Hepatocyte (in vitro differentiated cells): ENCODE data around the gene FMN1. TPM values are rescaled to one million over a fixed set of nuclear protein-coding genes. Genes with fewer than 3 reads are reported as not detected.

ENCODE experiments used
- DNase-seq: peaks from one replicate; pipeline ENCODE4 v3.0.0-alpha.2; 2016; ENCODE audit warnings: low spot score
- H2AFZ ChIP-seq: fragments of 200-600 bp; sonication (generic); 2 replicates; pipeline ENCODE4 v1.6.0; 2016; ENCODE audit warnings: antibody characterized with exemption, mild to moderate bottlenecking
- H3K27ac ChIP-seq: fragments of 200-600 bp; sonication (generic); 2 replicates; pipeline ENCODE4 v1.5.1; 2016; ENCODE audit warnings: mild to moderate bottlenecking
- H3K27me3 ChIP-seq: fragments of 200-600 bp; sonication (generic); 2 replicates; pipeline ENCODE4 v1.6.1; 2016
- H3K36me3 ChIP-seq: fragments of 200-600 bp; sonication (generic); replicated peaks from 2 replicates; pipeline ENCODE4 v1.5.1; 2016; ENCODE audit warnings: low read depth; ENCODE audit not compliant: insufficient read depth
- H3K4me1 ChIP-seq: fragments of 200-600 bp; sonication (generic); 2 replicates; pipeline ENCODE4 v1.5.1; 2016; ENCODE audit warnings: mild to moderate bottlenecking, moderate library complexity; ENCODE audit not compliant: insufficient read depth
- H3K4me2 ChIP-seq: fragments of 200-600 bp; sonication (generic); 2 replicates; pipeline ENCODE4 v1.6.0; 2016
- H3K4me3 ChIP-seq: fragments of 200-600 bp; sonication (generic); 2 replicates; pipeline ENCODE4 v1.5.1; 2016; ENCODE audit warnings: mild to moderate bottlenecking
- H3K79me2 ChIP-seq: fragments of 200-600 bp; sonication (generic); 2 replicates; pipeline ENCODE4 v1.6.0; 2017; ENCODE audit warnings: mild to moderate bottlenecking
- H3K9me2 ChIP-seq: fragments of 200-600 bp; sonication (generic); replicated peaks from 2 replicates; pipeline ENCODE4 v1.6.0; 2017; ENCODE audit warnings: mild to moderate bottlenecking; ENCODE audit not compliant: insufficient read depth
- H3K9me3 ChIP-seq: fragments of 200-600 bp; sonication (generic); 2 replicates; pipeline ENCODE4 v1.5.1; 2016; ENCODE audit warnings: low read depth, mild to moderate bottlenecking
- H4K20me1 ChIP-seq: fragments of 200-600 bp; sonication (generic); 2 replicates; pipeline ENCODE4 v1.6.0; 2016; ENCODE audit warnings: mild to moderate bottlenecking; ENCODE audit not compliant: insufficient read depth, poor library complexity, severe bottlenecking
- EZH2 ChIP-seq: fragments of 200-600 bp; sonication (generic); IDR thresholded peaks from 2 replicates; pipeline ENCODE4 v1.6.1; 2016; ENCODE audit warnings: antibody characterized with exemption, mild to moderate bottlenecking, borderline replicate concordance
- EZH2phosphoT487 ChIP-seq: fragments of 200-600 bp; sonication (generic); IDR thresholded peaks from one replicate; pipeline ENCODE4 v1.6.1; 2018; ENCODE audit warnings: antibody characterized with exemption, mild to moderate bottlenecking, low read depth, moderate library complexity; ENCODE audit not compliant: unreplicated experiment, severe bottlenecking
- WGBS: methylation state at CpG from one replicate; pipeline ENCODE4 v1.1.6; 2016; ENCODE audit warnings: low lambda C conversion rate; ENCODE audit errors: missing lambda C conversion rate; 5-methylcytosine and 5-hydroxymethylcytosine counted together
- polyA plus RNA-seq: library from polyadenylated mRNA; unstranded; fragments of >200 nt; fragmentation: Nextera tagmentation; extraction: Ambion mirVana; gene quantifications from 2 replicates; pipeline ENCODE4 v1.2.1, GENCODE V29; 2016
- total RNA-seq: library from RNA; depleted of rRNA; stranded (reverse); fragments of >200 nt; gene quantifications from 2 replicates; pipeline ENCODE4 v1.2.3, GENCODE V29; 2014
- TF ChIP-seq, protein P1 (sequence below): fragments of 200-600 bp; sonication (generic); IDR thresholded peaks from 2 replicates; pipeline ENCODE4 v1.5.1; 2016; ENCODE audit warnings: antibody characterized with exemption, mild to moderate bottlenecking; ENCODE audit not compliant: poor library complexity

Gene FMN1
- total and polyA plus RNA-seq, 2 experiments from 2014 or later, result 0.07 to 0.70 TPM

DNA sequence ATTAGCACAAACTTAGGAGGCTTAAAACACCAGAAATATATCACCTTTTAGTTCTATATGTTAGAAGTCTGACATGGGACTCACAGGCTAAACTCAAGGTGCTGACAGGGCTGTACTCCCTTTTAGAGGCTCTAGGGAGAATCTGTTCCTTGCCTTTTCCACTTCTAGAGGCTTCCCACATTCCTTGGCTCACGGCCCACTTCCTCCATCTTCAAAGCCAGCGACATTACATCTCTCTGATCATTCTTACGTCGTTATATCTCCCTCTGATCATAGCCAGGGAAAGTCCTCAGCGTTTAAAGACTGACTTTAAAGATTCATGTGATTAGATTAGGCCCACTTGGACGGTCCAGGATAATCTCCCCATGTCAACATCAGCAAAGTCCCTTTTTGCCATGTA is 310.4 kb downstream of the FMN1 start:
- no peak for TF ChIP-seq EZH2
- TF ChIP-seq, protein P1, sequence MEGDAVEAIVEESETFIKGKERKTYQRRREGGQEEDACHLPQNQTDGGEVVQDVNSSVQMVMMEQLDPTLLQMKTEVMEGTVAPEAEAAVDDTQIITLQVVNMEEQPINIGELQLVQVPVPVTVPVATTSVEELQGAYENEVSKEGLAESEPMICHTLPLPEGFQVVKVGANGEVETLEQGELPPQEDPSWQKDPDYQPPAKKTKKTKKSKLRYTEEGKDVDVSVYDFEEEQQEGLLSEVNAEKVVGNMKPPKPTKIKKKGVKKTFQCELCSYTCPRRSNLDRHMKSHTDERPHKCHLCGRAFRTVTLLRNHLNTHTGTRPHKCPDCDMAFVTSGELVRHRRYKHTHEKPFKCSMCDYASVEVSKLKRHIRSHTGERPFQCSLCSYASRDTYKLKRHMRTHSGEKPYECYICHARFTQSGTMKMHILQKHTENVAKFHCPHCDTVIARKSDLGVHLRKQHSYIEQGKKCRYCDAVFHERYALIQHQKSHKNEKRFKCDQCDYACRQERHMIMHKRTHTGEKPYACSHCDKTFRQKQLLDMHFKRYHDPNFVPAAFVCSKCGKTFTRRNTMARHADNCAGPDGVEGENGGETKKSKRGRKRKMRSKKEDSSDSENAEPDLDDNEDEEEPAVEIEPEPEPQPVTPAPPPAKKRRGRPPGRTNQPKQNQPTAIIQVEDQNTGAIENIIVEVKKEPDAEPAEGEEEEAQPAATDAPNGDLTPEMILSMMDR, result no peak
- no peak for TF ChIP-seq EZH2phosphoT487
- Histone ChIP-seq H2AFZ (no peak overlapping the region), H3K36me3 (no peaks in the 10 kb centered on the region), H3K4me1 (peaks cover 14% of the 10 kb centered on the region), H3K79me2 (no peaks in the 10 kb centered on the region), H3K4me3 (no peak overlapping the region), H3K9me3 (no peaks in the 10 kb centered on the region), H3K4me2 (no peak overlapping the region), H3K27me3 (no peaks in the 10 kb centered on the region), H3K9me2 (no peaks in the 10 kb centered on the region), H3K27ac (no peak overlapping the region), H4K20me1 (no peaks in the 10 kb centered on the region)
- DNase-seq, result no peak
- WGBS, result 40% methylated on average over 6 of the region's 6 CpGs

- H3K4me3 ChIP-seq, result no peak overlapping the region
- no peak overlapping the region for H3K4me2 ChIP-seq
- H3K79me2 ChIP-seq, result no peaks in the 10 kb centered on the region
- H2AFZ ChIP-seq, result no peak overlapping the region
- H3K9me2 ChIP-seq, result no peaks in the 10 kb centered on the region
- H3K4me1 ChIP-seq, result peaks cover 14% of the 10 kb centered on the region
- no peak for DNase-seq
- no peaks in the 10 kb centered on the region for H4K20me1 ChIP-seq
- no peaks in the 10 kb centered on the region for H3K36me3 ChIP-seq
- H3K27me3 ChIP-seq, result no peaks in the 10 kb centered on the region
- no peaks in the 10 kb centered on the region for H3K9me3 ChIP-seq
- TF ChIP-seq, protein P1, result no peak
- TF ChIP-seq EZH2, result no peak
- TF ChIP-seq EZH2phosphoT487, result no peak
- H3K27ac ChIP-seq, result no peak overlapping the region
- WGBS, result 73% methylated on average over 4 of the region's 4 CpGs
These were observed 311.6 kb downstream of the FMN1 start for GRCh38 chr15:32882955-32883354.

- no peak overlapping the region for H3K4me2 ChIP-seq
- peaks cover 14% of the 10 kb centered on the region for H3K4me1 ChIP-seq
- TF ChIP-seq EZH2, result no peak
- TF ChIP-seq EZH2phosphoT487, result no peak
- TF ChIP-seq, protein P1, result no peak
- 47% methylated on average over 1 of the region's 1 CpG for WGBS
- no peaks in the 10 kb centered on the region for H3K79me2 ChIP-seq
- H3K9me3 ChIP-seq, result no peaks in the 10 kb centered on the region
- no peak overlapping the region for H3K27ac ChIP-seq
- no peak overlapping the region for H2AFZ ChIP-seq
- DNase-seq, result no peak
- H3K9me2 ChIP-seq, result no peaks in the 10 kb centered on the region
- no peaks in the 10 kb centered on the region for H4K20me1 ChIP-seq
- no peaks in the 10 kb centered on the region for H3K36me3 ChIP-seq
- H3K27me3 ChIP-seq, result no peaks in the 10 kb centered on the region
- H3K4me3 ChIP-seq, result no peak overlapping the region
These were observed 313.0 kb downstream of the FMN1 start for GRCh38 chr15:32881528-32881927.

- Histone ChIP-seq H3K79me2 (no peaks in the 10 kb centered on the region), H3K4me3 (no peak overlapping the region), H2AFZ (no peak overlapping the region), H3K36me3 (no peaks in the 10 kb centered on the region), H3K4me1 (peaks cover 10% of the 10 kb centered on the region), H3K4me2 (no peak overlapping the region), H3K9me3 (no peaks in the 10 kb centered on the region), H3K9me2 (no peaks in the 10 kb centered on the region), H3K27me3 (no peaks in the 10 kb centered on the region), H3K27ac (no peak overlapping the region), H4K20me1 (no peaks in the 10 kb centered on the region)
- TF ChIP-seq EZH2phosphoT487 (no peak), EZH2 (no peak)
- TF ChIP-seq, protein P1, result no peak
- DNase-seq, result no peak
These were observed 313.9 kb downstream of the FMN1 start for GRCh38 chr15:32880642-32881041.
